ENCODE results near the gene NT5C1B. TPM values are rescaled to one million over a fixed set of nuclear protein-coding genes. Genes with fewer than 3 reads are reported as not detected.

NT5C1B gene
- total and polyA plus RNA-seq, 2 experiments from 2014 or later, result not detected

GRCh38 chr2:18597618-18598017 lies 8.2 kb upstream of the NT5C1B start:
- H3K27me3 Mint-ChIP-seq (ENCODE audit: insufficient read depth, low read depth, poor library complexity), result no peaks in the 10 kb centered on the region
- Histone ChIP-seq H3K4me2 (no peak overlapping the region), H2AFZ (no peak overlapping the region), H3K27ac (ENCODE audit: low read depth) (no peak overlapping the region), H3K36me3 (ENCODE audit: insufficient read depth) (no peaks in the 10 kb centered on the region), H4K20me1 (replicated peaks; ENCODE audit: insufficient read depth) (no peaks in the 10 kb centered on the region; the same call in 1 of the 2 replicates), H3K27me3 (ENCODE audit: insufficient read depth) (no peaks in the 10 kb centered on the region), H3F3A (replicated peaks; ENCODE audit: low read depth) (no peaks in the 10 kb centered on the region), H3K79me2 (replicated peaks; ENCODE audit: insufficient read depth) (no peaks in the 10 kb centered on the region), H3K4me1 (ENCODE audit: insufficient read depth) (no peaks in the 10 kb centered on the region), H3K4me3 (no peak overlapping the region), H3K9me2 (ENCODE audit: insufficient read depth) (0 out of 2 replicates have a peak, but pooled peaks cover 8% of the 10 kb centered on the region)
- ATAC-seq (no peak), DNase-seq (ENCODE audit: low spot score) (no peak)
- H3K36me3 Mint-ChIP-seq (ENCODE audit: low read depth), result no peaks in the 10 kb centered on the region
- no peak for TF ChIP-seq ETS1 (IDR thresholded peaks at IDR 0.05)
- no peak for TF ChIP-seq NANOG (IDR thresholded peaks at IDR 0.05; ENCODE audit: borderline replicate concordance)
- TF ChIP-seq ZNF114 (CRISPR knock-in tag; IDR thresholded peaks at IDR 0.05), result no peak
- no peaks in the 10 kb centered on the region for H3K9me3 Mint-ChIP-seq
- H3K4me3 Mint-ChIP-seq, result no peak overlapping the region
- no peaks in the 10 kb centered on the region for H3K4me1 Mint-ChIP-seq
- H3K27ac Mint-ChIP-seq, result no peak overlapping the region

GRCh38 chr2:18596993-18597392 lies 7.6 kb upstream of the NT5C1B start:
- no peaks in the 10 kb centered on the region for H4K20me1 ChIP-seq (replicated peaks; ENCODE audit: insufficient read depth)
- no peak overlapping the region for H3K4me2 ChIP-seq
- no peak for TF ChIP-seq ETS1 (IDR thresholded peaks at IDR 0.05)
- no peak for TF ChIP-seq JUNB (IDR thresholded peaks at IDR 0.05; ENCODE audit: unreplicated experiment)
- no peak for TF ChIP-seq CREB1 (CRISPR knock-in tag; IDR thresholded peaks at IDR 0.05; ENCODE audit: low read depth)
- no peak for TF ChIP-seq REST (IDR thresholded peaks at IDR 0.05; ENCODE audit: unreplicated experiment)
- TF ChIP-seq POLR2AphosphoS5 (IDR thresholded peaks at IDR 0.05; ENCODE audit: low read depth), result no peak
- H3K9me3 Mint-ChIP-seq, result no peaks in the 10 kb centered on the region
- H3K79me2 ChIP-seq (replicated peaks; ENCODE audit: insufficient read depth), result no peaks in the 10 kb centered on the region
- DNase-seq (ENCODE audit: low spot score) (no peak), ATAC-seq (no peak)
- no peak overlapping the region for H3K27ac ChIP-seq (ENCODE audit: low read depth)
- H2AFZ ChIP-seq, result no peak overlapping the region
- H3K27me3 Mint-ChIP-seq (ENCODE audit: insufficient read depth, low read depth, poor library complexity), result no peaks in the 10 kb centered on the region
- no peak overlapping the region for H3K4me3 Mint-ChIP-seq
- 0 out of 2 replicates have a peak, but pooled peaks cover 8% of the 10 kb centered on the region for H3K9me2 ChIP-seq (ENCODE audit: insufficient read depth)
- H3K4me1 Mint-ChIP-seq, result no peaks in the 10 kb centered on the region
- no peaks in the 10 kb centered on the region for H3K36me3 Mint-ChIP-seq (ENCODE audit: low read depth)
- no peaks in the 10 kb centered on the region for H3K36me3 ChIP-seq (ENCODE audit: insufficient read depth)
- no peaks in the 10 kb centered on the region for H3K4me1 ChIP-seq (ENCODE audit: insufficient read depth)
- no peak overlapping the region for H3K27ac Mint-ChIP-seq
- H3F3A ChIP-seq (replicated peaks; ENCODE audit: low read depth), result no peaks in the 10 kb centered on the region
- H3K4me3 ChIP-seq, result no peak overlapping the region
- no peaks in the 10 kb centered on the region for H3K27me3 ChIP-seq (ENCODE audit: insufficient read depth)
